Measurements from ENCODE around the gene ADAMTS17.

Gene ADAMTS17

DNA sequence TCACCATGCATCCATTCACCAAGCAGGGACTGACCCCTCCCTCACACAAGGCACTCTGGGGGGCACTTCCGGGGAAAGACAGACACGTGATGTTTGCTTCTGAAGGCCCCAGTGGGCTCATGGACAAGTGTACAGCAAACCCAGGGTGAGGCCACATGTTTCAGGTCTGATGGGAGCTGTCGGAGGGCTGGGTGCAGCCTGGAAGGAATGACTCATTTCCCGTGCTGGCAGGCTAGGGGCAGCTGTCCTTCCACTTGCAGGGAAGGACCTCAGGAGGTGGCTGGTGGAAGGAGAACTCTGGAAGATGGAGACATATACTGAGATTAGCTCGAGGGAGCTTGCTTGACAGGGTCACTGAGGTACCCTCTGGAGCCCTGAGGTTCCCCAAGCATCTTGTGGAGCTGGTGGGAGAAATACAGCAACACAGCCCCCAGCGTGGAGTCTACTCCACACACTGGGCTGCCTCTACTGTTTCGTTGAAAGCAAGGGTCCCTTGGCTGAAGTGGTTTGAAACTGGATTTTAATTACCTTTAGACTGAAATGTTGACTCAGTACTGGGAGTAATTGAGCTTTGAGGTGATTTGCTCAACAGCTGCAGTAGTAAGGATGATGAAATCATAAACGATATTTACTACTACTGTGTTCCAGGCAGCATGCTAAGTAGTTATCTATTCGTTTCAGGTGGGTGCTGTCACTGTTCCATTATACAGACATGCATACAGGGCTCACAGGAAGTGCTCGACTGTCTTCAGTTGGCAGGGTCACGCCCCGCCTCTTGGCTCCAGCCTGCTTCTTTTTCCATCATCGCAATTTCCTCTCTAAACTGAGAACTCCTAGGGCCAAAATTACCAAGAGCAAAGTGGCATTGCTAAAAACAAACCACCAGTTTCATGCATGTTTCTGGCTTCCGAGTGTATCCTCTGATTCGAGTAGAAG is 230.4 kb downstream of the ADAMTS17 start:
- peak in 19 of 42 donors; percentile 13 to 68 (median 43) for DNase-seq
- intact Hi-C loops (cut with DNase I) = no loop called here

DNA sequence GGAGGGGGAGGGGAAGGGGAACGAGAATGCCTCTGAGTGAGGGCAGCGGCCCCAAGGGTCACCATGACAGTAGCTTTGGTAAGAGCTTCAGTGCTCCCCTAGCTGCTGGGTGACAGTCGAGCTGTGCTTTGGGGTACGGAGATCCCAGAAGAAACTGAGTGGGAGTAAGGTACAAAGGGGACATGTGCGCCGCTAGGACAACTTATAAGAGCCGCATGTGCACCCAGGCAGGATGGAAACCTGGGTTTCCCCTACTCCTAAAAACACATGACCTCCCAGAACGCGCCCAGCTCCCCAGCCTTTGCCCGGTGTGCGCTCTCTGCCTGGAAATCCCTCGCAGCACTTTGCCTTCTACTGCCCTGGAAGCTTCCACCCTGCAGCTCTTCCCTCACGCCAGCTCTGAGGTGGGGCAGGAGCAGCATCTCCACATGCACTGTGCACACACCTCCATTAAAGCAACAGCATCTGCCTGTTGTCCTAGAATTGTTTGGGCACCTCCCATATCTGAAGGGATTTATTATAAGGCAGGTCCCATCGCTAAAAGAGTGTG is 232.2 kb downstream of the ADAMTS17 start:
- peak in 3 of 42 donors; percentile 1 to 8 (median 4) for DNase-seq

DNA sequence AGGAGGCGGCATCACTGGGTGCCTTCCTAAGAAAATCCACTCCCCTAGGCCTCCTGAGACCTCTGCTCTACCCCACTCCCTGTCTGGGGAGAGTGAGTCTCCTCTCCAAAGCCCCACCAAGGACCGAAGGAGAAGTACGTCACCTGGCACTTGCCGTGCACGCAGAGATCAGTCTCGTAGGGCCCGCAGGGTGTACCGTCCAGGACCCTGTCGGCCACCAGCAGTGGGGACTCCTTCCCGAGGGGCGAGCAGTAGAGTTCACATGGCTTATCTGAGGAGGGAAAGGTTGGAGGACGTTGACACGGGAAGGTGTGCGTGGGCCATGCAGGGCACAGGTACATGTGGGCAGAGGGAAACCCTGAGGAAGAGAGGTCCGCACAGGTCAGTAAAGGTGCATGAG is 232.9 kb downstream of the ADAMTS17 start:
- DNase-seq = peak in 4 of 42 donors; percentile 2 to 12 (median 6)
- intact Hi-C loops (cut with DNase I) = no loop called here

More for the DNA sequence above, 232.2 kb downstream of the ADAMTS17 start:
- intact Hi-C loops (cut with DNase I) = no loop called here

DNA sequence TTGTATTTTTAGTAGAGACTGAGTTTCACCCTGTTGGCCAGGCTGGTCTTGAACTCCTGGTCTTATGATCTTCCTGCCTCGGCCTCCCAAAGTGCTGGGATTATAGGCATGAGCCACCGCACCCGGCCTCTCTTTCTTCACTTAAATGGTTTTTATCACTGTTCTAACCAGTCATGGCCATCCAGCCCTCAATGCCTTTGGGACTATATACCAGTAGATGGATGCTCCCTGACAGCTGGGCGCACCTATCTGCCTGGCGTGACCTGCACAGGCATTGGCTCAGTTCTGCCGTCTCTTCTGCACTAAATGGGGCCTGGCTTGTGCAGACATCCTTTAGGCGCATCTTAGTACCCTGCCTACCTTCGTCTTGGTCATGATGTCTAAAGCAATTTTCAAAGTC is 233.4 kb downstream of the ADAMTS17 start:
- peak in 2 of 42 donors; percentile 8 to 15 for DNase-seq
- intact Hi-C loops (cut with DNase I) = no loop called here

- intact Hi-C loops (cut with DNase I) = no loop called here
These were observed 234.1 kb downstream of the ADAMTS17 start for GRCh38 chr15:100107606-100108225.

DNA sequence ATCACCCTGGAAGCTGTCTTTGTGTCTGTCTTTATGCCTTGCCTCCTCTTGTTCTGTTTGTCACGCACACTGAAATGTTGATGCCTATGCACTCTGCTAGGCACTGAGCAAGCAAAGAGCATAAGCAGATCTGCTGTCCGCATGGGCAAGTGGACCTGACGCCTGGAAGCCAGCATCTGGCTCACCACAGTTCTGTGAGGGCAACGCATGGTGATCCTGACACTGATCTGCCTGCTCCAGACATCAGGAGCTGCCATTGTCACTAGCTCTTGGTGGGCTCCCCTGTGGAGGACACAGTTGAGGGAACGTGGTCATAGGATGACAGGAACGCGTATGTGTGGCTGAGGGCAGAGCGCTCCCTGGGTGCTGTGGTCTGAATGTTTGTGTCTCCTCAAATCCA is 234.6 kb downstream of the ADAMTS17 start:
- intact Hi-C loops (cut with DNase I) = no loop called here
- DNase-seq = peak in 1 of 42 donors; percentile 5

More at GRCh38 chr15:100107606-100108225, 234.1 kb downstream of the ADAMTS17 start:
- peak in 2 of 42 donors; percentile 1 to 15 for DNase-seq

DNA sequence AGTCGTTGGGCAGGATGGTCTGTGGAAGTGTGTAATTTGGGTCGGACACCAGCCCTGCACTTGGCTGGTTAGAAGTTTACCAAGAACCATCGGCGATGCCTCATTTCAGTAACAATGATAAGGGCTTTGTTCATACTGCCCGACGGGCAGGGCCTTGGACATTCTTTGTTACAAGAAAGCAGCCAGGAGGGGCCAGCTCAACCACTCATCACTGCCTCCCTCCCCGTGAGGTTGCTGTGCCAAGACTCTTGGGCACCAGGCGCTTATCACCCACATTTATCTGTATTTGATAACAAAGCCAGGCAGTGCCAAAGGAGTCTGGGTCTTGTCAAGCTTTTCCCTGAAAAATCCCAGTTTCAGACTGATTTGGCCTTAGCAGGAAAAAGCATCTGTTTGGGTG is 235.0 kb downstream of the ADAMTS17 start:
- peak in 2 of 42 donors; percentile 13 to 14 for DNase-seq
- intact Hi-C loops (cut with DNase I) = no loop called here

- DNase-seq = peak in 1 of 42 donors; percentile 13
- intact Hi-C loops (cut with DNase I) = no loop called here
These were observed 236.7 kb downstream of the ADAMTS17 start for GRCh38 chr15:100105101-100105500.

- intact Hi-C loops (cut with DNase I) = no loop called here
- peak in 2 of 42 donors; percentile 13 to 31 for DNase-seq
These were observed 237.5 kb downstream of the ADAMTS17 start for GRCh38 chr15:100104245-100104644.

DNA sequence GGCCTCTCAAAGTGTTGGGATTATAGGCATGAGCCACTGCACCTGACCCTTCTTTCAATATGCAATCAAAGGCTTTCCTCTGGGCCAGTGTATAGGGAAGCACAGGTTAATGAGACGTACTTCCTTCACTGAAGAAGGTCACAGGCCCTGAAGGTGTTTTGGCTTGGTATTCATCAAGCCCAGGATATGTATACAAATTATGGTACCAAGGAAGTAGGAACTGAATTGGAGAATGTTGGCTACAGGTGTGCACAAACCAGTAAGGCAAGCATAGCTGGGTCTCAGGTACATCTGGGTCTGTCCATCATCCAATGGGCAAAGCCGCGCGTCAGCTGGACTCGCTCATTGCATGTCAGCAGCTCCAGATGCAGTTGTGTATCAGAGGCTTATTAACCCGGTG is 237.9 kb downstream of the ADAMTS17 start:
- DNase-seq = peak in 1 of 42 donors; percentile 17
- intact Hi-C loops (cut with DNase I) = no loop called here

- intact Hi-C loops (cut with DNase I) = no loop called here
- DNase-seq = peak in 3 of 42 donors; percentile 18 to 43 (median 34)
These were observed 240.2 kb downstream of the ADAMTS17 start for GRCh38 chr15:100101426-100102089.

- intact Hi-C loops (cut with DNase I) = no loop called here
- DNase-seq = peak in 2 of 42 donors; percentile 9 to 17
These were observed 240.8 kb downstream of the ADAMTS17 start for GRCh38 chr15:100100926-100101325.

GRCh38 chr15:100099976-100100375 is 241.8 kb downstream of the ADAMTS17 start:
- intact Hi-C loops (cut with DNase I) = no loop called here

GRCh38 chr15:100098705-100099104 is 243.1 kb downstream of the ADAMTS17 start:
- DNase-seq = no peak
- intact Hi-C loops (cut with DNase I) = no loop called here

More at GRCh38 chr15:100099976-100100375, 241.8 kb downstream of the ADAMTS17 start:
- DNase-seq = peak in 2 of 42 donors; percentile 14 to 27

GRCh38 chr15:100097342-100098127 is 244.2 kb downstream of the ADAMTS17 start:
- intact Hi-C loops (cut with DNase I) = no loop called here
- peak in 1 of 42 donors; percentile 22 for DNase-seq

- intact Hi-C loops (cut with DNase I) = no loop called here
- DNase-seq = peak in 1 of 42 donors; percentile 8
These were observed 245.1 kb downstream of the ADAMTS17 start for GRCh38 chr15:100096700-100097099.

- intact Hi-C loops (cut with DNase I) = no loop called here
- peak in 1 of 42 donors; percentile 31 for DNase-seq
These were observed 245.6 kb downstream of the ADAMTS17 start for GRCh38 chr15:100096248-100096600.

DNA sequence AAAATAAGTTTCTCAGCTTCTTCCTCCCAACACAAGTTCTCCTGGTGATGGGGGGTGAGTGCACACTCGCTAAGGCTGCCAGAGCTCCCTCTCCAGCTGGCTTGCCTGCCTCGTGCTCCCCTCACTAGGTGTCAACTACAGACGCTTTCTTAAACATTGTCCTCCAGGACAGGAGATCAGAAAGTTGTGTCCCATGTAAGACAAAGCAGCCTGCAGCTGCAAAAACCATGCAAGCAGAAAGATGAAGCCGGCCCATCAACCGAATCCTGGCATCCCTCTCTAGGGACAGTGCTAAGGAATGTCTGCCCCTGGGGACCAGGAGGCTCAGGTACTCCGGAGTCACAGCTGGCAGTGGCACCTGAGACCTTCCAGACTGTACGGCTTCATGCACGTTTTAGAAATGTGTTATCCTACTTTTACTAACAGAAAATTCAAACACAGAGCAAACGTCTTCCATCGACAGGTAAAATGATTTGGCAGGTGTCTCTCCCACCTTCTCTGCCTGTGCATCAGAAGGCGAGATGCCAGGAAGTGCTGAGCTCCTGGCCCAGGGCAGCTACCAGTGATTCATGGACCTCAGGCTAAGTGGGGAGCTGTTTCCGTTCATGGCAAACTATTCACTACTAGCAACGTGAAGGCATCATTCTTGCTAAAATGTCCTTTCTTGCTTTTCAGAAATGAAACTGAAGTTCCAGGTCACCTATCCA is 246.1 kb downstream of the ADAMTS17 start:
- intact Hi-C loops (cut with DNase I) = no loop called here
- peak in 1 of 42 donors; percentile 29 for DNase-seq
